ENCODE measurements around the gene TMCO6.
"Not testable (repeated sequence)": the region's sequence is repeated elsewhere in the genome, so short reads cannot be mapped to it uniquely, and the experiment has no call there.

Gene TMCO6

GRCh38 chr5:140647042-140647419 is 7.8 kb downstream of the TMCO6 start:
- peaks cover 24 to 70% (median 52%) of the 10 kb centered on the region in 3 donors for H3K36me3 ChIP-seq
- intact Hi-C loops (cut with DNase I; ENCODE audit: low total_unique reads) = loop anchor here (5.0 kb wide), 2 partner anchors 100 to 245 kb away; partner anchors contain the start of genes ANKHD1 and EIF4EBP3

GRCh38 chr5:140658870-140659269 is 19.6 kb downstream of the TMCO6 start:
- Histone ChIP-seq H3K27me3 (no peaks in the 10 kb centered on the region), H3K9me3 (no peaks in the 10 kb centered on the region), H3K36me3 (peaks cover 87 to 92% (median 92%) of the 10 kb centered on the region in 3 donors), H3K4me1 (peaks cover 0 to 4% (median 2%) of the 10 kb centered on the region in 4 donors), H3K4me3 (no peak overlapping the region), H3K27ac (no peak overlapping the region)
- DNase-seq = no peak
- no peak for TF ChIP-seq CTCF (IDR thresholded peaks at IDR 0.05)
- intact Hi-C loops (cut with DNase I; ENCODE audit: low total_unique reads) = no loop called here

More at GRCh38 chr5:140647042-140647419, 7.8 kb downstream of the TMCO6 start:
- Histone ChIP-seq H3K9me3 (no peaks in the 10 kb centered on the region), H3K4me1 (peaks cover 0 to 50% (median 25%) of the 10 kb centered on the region in 4 donors), H3K27me3 (no peaks in the 10 kb centered on the region), H3K4me3 (peak overlapping the region; percentile 80 to 93), H3K27ac (peak overlapping the region; percentile 84 to 86)
- TF ChIP-seq CTCF (IDR thresholded peaks at IDR 0.05) = no peak
- DNase-seq = no peak

- H3K4me1 ChIP-seq; DNase-seq; H3K9me3 ChIP-seq; intact Hi-C loops (cut with DNase I; ENCODE audit: low total_unique reads); H3K27me3 ChIP-seq; H3K4me3 ChIP-seq; H3K27ac ChIP-seq: not testable (repeated sequence)
- H3K36me3 ChIP-seq = peaks cover 72 to 77% (median 77%) of the 10 kb centered on the region in 3 donors
Measured at GRCh38 chr5:140660371-140660770, 21.1 kb downstream of the TMCO6 start.

- Histone ChIP-seq H3K9me3 (no peaks in the 10 kb centered on the region), H3K36me3 (peaks cover 41 to 59% (median 53%) of the 10 kb centered on the region in 3 donors), H3K27me3 (no peaks in the 10 kb centered on the region), H3K27ac (peak overlapping the region; percentile 84 to 90), H3K4me1 (peaks cover 0 to 29% (median 17%) of the 10 kb centered on the region in 4 donors), H3K4me3 (peak overlapping the region; percentile 81 to 82)
- intact Hi-C loops (cut with DNase I; ENCODE audit: low total_unique reads) = no loop called here
- DNase-seq = no peak
- TF ChIP-seq CTCF (IDR thresholded peaks at IDR 0.05) = no peak
Measured at GRCh38 chr5:140664030-140664358, 24.7 kb downstream of the TMCO6 start.

GRCh38 chr5:140664359-140665119 is 25.3 kb downstream of the TMCO6 start, which contains the start of gene WDR55:
WDR55 (plus strand) TSS chr5:140664904; CDS start chr5:140664913, 9 bp downstream.
- H3K27me3 ChIP-seq = no peaks in the 10 kb centered on the region
- H3K36me3 ChIP-seq = peaks cover 41 to 59% (median 53%) of the 10 kb centered on the region in 3 donors
- intact Hi-C loops (cut with DNase I; ENCODE audit: low total_unique reads) = no loop called here
- DNase-seq = peak; percentile 97 to 98
- peak within 1 kb of the TSS; percentile 84 to 90 for H3K27ac ChIP-seq
- peak within 1 kb of the TSS; percentile 81 to 82 for H3K4me3 ChIP-seq
- no peaks in the 10 kb centered on the region for H3K9me3 ChIP-seq
- no peak for TF ChIP-seq CTCF (IDR thresholded peaks at IDR 0.05)
- H3K4me1 ChIP-seq = peaks cover 0 to 29% (median 17%) of the 10 kb centered on the region in 4 donors

- DNase-seq; H3K27me3 ChIP-seq; intact Hi-C loops (cut with DNase I; ENCODE audit: low total_unique reads); H3K9me3 ChIP-seq; H3K4me3 ChIP-seq; H3K27ac ChIP-seq: not testable (repeated sequence)
- Histone ChIP-seq H3K4me1 (peaks cover 0 to 14% (median 9%) of the 10 kb centered on the region in 4 donors), H3K36me3 (peaks cover 30 to 86% (median 57%) of the 10 kb centered on the region in 3 donors)
Measured at GRCh38 chr5:140671035-140671434, 31.8 kb downstream of the TMCO6 start.
